ENCODE measurements around the gene NACAD.
"Not testable (repeated sequence)": the region's sequence is repeated elsewhere in the genome, so short reads cannot be mapped to it uniquely, and the experiment has no call there.

NACAD gene

DNA sequence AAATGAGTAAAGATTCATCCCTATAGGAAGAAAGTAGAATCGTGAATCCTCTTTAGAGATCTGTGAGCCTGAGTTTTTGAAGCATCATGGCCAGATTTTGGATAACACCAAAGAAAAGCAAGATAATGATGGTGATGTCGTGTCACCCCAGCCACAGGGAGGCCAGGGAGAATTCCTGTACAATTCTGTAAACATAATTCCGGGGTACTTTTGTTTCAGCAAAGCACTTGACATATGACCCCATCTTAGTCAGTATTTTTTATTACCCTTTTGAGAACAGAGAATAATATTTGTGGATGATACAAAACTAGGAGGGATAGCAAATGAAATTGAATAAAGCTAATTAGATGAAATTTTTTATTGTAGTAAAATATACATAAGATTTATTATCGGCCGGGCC lies 33.8 kb downstream of the NACAD start:
- DNase-seq (ENCODE audit: low spot score), result no peak

DNA sequence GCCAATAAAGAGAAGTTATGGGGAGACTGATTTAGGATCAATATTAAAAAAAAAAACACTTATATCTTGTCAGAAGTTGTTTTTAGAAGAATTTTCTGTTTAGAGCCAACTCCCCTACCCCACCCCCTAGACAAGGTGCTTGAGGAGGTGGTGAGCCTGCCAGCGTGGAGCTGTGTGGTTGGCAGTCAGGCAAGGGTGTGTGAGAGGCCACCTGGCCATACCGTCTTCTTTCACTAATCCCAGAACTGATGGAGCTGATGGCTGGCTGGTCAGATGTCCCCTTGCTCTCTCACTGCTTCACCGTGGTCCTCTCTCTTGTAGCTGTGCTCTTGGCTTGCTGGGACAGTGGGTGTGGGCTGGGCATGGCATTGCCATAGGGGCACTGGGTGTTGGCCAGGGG lies 34.3 kb downstream of the NACAD start:
- DNase-seq (ENCODE audit: low spot score), result no peak

DNA sequence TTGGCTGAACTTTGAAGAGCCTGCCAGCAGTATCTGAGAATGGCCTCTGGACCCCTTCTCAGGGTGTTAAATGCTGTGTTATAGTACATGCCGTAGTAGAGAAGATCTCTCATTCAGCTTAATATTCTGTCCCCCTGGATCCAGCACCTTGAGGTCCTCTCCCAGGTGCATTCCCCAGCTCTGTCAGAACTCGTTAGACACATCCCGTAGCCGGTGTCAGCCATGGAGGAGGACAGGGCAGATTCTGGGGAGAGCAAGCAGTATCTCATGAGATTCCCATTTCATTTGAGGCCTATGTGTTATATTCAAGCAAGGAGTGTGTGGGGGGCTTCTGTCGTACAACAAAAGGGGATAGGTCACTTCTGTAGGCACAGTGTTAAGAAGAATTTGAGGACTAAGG lies 34.8 kb downstream of the NACAD start:
- DNase-seq (ENCODE audit: low spot score), result no peak

DNA sequence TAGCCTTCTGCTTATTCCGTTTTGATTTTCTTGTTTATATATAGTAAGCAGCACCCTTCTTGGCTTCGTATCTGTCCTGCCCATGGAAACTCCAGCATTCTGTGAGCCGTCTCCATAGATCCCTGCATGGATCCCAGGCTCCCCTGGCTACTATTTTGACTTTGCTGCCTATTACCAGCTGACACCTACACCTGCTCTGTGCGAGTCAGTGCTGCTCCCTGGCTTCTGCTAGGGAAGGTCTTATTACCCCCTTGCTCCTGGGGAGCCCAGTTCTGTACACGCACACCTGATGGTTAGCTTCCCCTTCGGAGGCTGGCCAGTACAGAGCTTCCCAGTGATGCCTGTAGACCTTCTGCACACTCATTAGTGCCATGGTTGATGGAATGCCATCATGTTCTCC lies 35.4 kb downstream of the NACAD start:
- no peak for DNase-seq (ENCODE audit: low spot score)

DNA sequence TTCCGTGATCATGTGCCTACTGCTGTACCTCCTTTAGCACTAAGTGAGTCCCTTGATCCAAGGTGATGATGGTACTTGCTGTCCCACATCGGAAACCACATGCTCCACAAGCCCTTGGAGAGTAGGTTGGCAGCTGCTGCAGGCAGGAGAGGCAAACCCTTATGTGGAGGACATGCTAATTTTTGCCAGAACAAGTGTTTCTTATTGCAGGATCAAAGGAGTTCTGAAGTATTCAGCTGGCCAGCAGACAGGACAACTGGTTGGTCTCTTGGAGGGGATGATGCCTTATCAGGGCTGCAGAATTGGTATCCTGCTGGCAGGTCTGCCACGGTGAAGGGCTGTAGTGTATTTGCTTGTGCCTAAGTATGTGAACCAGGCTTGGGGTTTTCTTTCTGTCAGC lies 36.8 kb downstream of the NACAD start:
- no peak for DNase-seq (ENCODE audit: low spot score)

DNA sequence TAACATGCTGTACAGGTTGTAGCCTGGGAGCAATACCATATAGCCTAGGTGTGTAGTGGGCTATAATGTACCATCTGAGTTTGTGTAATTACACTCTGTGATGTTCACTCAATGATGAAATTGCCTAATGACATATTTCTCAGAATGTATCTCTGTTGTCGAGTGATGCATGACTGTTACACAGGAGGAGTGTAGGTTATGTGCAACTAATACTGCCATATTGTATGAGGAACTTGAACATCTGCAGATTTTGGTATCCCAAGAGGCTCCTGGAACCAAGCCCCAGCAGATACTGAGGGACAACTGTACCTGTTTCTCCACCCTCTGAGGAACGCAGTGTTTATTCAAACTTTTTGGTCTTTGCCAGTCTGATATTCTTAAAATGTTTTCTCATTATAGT lies 38.6 kb downstream of the NACAD start:
- DNase-seq (ENCODE audit: low spot score), result no peak

DNA sequence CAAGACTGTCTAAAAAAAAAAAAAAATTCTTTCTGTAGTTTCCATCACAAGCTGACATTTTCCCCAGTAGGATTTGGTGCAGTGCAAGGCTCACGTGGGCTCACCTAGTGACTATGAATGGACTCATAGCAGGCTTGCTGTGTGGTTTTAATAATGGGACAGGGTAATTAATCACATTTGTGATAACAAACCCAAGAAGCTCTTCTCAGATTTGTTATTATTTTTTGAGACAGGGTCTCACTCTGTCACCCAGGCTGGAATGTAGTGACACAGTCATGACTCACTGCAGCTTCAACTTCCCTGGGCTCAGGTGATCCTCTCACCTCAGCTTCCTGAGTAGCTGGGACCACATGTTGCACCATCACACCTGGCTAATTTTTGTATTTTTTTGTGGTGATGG lies 40.0 kb downstream of the NACAD start:
- DNase-seq (ENCODE audit: low spot score), result no peak

DNA sequence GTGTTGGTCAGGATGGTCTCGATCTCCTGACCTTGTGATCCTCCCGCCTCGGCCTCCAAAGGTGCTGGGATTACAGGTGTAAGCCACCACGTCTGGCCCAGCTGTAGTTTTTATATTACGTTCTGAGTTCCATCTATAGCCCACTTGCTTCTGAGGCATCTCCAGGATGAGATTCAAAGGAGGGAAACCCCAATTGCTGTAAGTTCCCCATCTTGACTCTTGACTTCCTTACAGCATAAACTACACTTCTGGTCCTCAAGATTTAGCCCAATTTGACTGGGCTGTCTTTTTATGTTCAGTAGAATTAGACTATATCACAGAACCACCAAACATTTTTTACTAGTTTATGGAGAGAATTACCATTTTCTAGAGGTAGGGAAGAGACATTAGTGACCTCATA lies 44.4 kb downstream of the NACAD start:
- DNase-seq (ENCODE audit: low spot score), result no peak

DNA sequence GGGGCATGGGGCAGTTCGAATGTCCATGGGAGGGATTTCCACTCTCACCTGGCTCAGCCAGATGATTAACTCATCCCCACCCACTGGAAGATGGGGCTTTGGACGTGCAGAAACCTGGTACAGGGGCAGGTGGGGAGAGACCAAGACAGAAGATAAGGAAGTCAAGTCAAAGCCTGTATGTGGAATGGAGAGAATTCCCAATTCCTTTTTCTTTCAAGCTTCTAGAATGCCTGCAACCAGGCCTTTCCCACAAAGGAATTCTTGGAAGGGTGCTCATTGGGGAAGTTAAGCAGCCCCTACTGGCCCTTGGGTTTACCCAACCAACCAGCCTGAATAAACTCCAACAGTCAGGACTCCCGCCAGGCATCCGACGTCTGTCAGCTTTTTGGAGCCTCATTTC lies 49.7 kb downstream of the NACAD start:
- DNase-seq (ENCODE audit: low spot score), result no peak

DNA sequence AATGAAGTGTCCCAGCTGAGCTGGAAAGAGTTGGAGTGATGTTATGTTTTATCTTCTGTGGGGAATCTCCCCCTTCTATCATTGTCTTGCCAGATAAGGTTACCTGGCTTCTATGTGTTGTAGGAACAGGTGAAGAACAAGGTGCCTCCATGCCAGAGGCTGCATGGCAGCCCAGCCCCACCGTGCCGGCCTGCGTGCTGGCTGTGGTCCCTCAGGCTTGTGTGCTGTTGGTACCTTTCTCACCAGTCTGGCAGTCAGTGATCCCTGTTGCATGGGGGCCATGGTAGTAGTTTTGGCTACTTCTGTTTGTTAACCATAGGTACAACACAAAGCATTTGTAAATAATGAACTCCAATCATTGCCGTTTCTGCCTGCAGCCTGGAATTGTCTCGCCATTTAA lies 50.9 kb downstream of the NACAD start:
- DNase-seq (ENCODE audit: low spot score), result no peak

DNA sequence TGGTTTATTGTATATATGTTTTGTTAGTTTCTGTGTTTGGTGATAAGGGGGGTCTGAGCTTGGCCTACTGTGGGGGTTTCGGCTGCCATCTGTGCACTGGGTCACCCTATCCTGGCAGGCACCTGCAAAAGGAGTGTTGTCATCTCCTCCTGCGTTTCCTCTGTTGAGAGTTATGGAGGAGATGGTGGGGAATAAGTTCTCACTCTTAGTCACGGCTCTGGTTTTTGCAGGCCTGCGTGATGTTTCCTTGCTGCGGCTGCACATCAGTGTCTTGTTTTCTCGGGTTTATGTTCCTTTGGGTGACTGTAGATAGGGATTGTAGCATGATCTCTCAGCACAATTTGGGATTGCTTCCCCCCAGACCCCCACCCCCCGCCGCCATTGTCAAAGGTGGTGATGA lies 52.0 kb downstream of the NACAD start:
- no peak for DNase-seq (ENCODE audit: low spot score)

DNA sequence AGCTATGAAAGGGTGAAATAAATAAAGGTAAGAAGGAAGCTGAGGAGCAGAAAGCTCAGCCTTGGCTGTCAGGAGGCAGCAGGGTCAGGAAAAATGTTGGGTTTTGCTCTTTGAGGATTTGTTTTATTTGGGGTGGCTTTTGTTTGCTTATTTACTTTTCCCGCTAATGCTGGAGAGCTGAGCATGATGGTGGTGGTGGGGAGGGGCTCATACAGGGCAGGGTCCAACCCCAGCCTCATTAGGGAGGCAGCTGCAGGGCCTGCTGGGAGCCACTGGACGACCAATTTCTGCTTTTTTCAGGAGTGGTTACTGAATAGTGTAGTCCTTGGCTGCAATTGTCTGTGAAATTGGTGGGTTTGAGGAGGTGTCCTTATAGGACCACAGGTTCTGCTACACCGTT lies 52.5 kb downstream of the NACAD start:
- no peak for DNase-seq (ENCODE audit: low spot score)

DNA sequence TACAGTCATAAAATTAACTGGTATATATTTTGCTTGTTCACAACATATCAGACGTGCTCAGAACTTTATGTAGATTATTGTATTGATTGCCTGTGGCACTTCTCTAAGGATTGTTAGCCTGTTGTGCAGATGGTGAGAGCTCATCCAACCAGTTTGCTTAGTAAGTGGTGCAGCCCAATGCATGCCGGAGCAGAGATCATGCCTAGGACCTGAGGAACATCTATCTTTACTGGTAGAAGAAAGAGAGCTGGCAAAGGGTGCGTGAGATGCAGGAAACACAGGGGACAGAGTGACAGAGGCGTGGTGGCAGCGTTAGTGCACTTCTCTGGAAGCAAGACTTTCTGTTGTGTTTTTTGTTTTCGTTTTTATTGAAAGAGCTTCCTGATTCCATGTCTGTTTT lies 52.9 kb downstream of the NACAD start:
- DNase-seq (ENCODE audit: low spot score), result no peak

DNA sequence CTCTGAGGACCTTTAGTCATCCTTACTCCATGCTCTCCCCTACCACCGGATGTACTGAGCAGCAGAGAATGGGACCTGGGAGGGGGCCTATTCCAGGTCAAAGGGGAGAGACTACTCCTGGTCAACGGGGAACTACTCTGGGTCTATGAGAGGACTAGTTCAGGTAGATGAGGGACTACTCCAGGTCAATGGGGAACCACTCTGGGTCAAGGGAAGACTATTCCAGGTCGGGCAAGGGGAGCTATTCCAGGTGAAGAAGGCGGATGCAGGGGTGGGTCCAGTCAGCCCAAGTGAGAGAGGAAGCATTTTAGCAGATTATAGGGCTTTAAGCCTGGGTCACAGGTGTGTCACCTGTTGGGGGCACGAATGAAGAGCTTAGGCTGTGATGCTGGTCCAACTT lies 53.4 kb downstream of the NACAD start:
- no peak for DNase-seq (ENCODE audit: low spot score)

DNA sequence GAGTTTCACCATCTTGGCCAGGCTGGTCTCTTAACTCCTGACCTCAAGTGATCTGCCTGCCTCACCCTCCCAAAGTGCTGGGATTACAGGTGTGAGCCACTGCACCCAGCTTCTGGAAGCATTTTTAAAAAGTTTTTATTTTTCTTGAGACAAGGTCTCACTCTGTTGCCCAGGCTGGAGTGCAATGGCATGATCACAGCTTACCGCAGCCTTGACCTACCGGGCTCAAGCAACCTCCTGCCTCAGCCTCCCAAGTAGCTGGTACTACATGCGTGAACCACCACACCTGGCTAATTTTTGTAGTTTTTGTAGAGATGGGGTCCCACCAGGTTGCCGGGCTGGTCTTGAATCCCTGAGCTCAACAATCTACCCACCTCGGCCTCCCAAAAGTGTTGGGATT lies 54.1 kb downstream of the NACAD start:
- DNase-seq (ENCODE audit: low spot score), result not testable (repeated sequence)

DNA sequence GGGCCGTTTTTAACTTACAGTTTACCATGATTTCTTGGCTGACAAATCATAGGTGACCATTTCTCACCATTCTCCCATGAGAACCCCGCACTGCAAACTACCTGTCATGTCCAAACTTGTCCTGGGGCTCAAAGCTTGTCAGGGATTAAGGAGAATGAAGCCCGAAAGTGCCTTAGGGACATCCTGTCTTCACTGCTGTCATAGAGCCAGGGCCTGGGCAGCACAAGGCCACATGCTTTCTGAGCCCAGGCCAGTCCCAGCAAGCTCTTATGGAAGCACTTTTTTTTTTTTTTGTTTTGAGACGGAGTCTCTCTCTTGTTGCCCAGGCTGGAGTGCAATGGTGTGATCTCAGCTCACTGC lies 54.9 kb downstream of the NACAD start:
- no peak for DNase-seq (ENCODE audit: low spot score)

DNA sequence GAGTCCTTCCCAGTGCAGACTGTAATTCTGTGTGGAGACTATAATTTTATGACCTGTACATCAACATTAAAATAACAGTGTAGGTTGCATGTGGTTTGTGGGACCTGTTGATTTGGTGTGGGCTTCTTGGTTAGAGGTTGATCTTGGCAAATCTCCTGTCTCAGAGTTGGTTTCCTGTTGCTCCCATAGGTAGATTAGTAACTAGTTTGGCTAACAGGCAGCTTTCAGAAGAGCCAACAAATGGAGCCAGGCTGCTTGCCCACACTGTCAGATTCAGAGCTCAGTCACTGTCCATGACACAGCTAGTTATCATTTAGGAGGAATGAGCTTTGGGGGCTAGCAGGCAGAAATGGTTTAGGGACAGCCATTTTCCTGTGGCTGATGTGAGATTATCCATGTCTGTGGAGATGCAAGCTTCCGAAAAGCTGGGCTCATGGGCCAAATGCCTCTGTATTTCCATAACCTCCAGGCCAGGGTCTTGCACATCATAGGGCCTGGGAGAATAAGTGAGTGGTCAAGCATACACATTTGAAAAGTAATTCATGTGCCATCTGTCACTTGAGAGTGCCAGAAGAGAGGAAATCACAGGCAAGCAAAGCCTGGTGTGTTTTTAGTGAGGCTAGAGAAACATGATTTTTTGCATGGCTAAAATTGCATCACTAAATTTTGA lies 55.4 kb downstream of the NACAD start:
- no peak for DNase-seq (ENCODE audit: low spot score)

DNA sequence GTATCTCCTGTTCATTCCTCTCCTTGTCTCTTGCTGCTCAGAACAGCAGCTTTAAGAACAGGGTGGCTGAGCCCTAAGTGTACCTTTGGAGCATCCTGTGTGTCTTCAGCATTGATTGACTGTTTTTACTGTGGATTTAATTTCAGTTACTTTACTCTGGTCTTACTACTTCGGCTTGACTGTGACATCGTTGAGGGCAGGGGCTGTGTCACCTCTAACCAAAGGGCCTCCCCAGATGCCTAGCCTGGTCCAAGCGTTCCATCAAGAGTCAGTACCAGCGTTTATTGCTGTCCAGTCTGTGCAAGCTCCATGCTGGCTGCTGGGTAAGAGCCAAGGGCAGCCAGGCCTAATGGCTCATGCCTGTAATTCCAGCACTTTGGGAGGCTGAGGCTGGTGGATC lies 56.3 kb downstream of the NACAD start:
- DNase-seq (ENCODE audit: low spot score), result no peak

DNA sequence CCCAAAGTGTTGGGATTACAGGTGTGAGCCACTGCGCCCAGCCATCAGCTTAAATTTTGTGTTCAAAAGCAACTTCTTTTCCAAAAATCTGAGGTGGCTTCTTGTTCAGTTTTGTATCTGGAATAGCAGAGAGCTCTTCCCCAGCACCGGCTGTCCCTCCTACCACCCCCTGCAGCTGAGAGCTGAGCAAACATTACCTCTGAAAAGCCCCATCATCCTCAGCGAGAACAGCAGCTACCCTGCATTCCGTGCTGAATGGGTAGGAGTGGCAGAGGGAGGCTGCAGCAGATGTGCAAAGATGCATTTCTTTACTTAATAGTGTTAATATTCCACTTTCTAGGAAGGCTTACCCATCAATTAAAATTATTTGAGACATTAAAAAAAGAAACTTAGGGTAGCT lies 56.9 kb downstream of the NACAD start:
- no peak for DNase-seq (ENCODE audit: low spot score)
